Measurements from ENCODE around the gene CPEB1.

Gene CPEB1

DNA sequence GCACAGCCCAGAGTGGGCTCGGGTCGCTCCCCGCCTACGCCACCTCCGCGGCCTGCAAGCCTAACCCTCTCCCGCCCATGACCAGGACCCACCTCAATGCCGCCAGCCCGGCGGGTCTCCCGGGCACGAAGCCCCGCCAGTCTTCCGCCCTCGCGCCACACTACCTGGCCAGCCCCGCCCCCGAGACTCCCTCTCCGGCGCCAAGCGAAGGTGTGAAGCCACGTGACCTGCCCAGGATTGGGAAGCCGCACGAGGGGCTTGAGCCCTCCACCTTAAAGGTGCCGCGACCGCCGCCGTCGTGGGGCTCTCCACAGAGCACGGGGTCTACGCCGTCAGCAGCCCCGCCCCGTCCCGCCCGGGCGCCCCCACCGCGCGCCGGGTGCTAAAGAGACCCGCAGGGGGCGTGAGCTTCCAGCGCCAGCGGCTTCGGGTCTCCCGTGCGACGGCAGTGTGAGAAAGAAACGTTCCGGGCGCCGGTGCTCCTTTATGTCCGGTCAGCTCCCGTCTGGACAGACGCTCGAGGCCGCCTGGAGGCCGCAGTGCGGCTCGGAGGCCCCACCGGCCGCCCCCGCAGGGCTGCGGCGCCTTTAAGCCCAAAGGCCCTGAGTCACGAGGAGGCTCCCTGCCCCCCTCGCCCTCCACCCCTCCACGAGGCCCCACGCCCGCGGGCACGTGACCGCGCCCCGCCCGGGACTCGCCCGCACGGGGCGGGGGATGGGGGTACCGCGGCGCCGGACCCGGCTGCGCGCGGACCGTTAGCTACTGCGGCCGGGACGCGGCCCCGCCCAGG is at the start of gene CPEB1:
CPEB1 (minus strand) TSS at position 319 of the 790 bp plus-strand sequence. CDS start 18,904 bp downstream, outside the sequence.
- TF ChIP-seq, protein P1, sequence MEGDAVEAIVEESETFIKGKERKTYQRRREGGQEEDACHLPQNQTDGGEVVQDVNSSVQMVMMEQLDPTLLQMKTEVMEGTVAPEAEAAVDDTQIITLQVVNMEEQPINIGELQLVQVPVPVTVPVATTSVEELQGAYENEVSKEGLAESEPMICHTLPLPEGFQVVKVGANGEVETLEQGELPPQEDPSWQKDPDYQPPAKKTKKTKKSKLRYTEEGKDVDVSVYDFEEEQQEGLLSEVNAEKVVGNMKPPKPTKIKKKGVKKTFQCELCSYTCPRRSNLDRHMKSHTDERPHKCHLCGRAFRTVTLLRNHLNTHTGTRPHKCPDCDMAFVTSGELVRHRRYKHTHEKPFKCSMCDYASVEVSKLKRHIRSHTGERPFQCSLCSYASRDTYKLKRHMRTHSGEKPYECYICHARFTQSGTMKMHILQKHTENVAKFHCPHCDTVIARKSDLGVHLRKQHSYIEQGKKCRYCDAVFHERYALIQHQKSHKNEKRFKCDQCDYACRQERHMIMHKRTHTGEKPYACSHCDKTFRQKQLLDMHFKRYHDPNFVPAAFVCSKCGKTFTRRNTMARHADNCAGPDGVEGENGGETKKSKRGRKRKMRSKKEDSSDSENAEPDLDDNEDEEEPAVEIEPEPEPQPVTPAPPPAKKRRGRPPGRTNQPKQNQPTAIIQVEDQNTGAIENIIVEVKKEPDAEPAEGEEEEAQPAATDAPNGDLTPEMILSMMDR (conservative IDR thresholded peaks at IDR 0.05): no peak
- no peak for TF ChIP-seq ZFX (IDR thresholded peaks at IDR 0.05)
- H3K27ac ChIP-seq: no peak within 1 kb of the TSS

DNA sequence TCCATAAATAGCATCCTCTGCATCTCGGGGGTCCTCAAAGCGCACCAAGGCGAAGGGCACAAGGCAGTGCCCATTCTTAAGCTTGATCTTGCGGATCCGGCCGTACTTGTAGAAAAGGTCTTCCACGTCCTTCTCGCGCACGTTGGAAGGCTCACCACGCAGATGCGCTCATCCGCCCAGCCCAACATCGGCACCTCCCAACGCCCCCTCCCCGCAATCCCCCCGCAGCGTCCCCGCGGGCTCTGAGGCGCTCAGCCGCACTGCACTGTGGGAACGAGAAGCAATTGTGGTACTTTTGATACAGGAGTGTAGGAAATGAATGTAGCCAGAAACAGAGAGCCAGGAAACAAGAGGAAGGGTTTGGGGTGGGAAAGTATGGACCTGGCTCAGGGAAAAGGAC is 45.0 kb upstream of the CPEB1 start:
- H3K27ac ChIP-seq: no peak overlapping the region
- TF ChIP-seq, protein P1 (conservative IDR thresholded peaks at IDR 0.05): no peak
- TF ChIP-seq ZFX (IDR thresholded peaks at IDR 0.05): no peak

DNA sequence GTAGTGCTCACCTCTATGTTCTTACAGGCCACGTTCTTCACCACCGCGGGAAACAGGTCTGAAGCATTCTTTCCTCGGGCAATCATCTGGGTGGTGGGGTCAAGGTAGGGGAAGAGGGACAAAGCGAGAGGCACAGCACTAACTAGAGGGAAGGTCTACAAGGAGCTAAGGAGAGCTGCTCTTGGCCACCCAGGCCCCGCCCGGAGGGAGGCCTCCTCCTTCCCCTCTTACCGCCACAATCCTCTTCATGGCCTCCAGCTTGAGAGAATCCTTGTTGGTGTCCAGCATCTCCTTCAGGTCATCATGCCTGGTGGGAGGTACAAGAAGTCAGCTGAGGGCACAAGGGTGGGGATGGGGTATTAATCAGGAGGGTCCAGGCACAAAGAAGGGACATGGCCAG is 42.0 kb upstream of the CPEB1 start:
- no peak for TF ChIP-seq ZFX (IDR thresholded peaks at IDR 0.05)
- TF ChIP-seq, protein P1 (conservative IDR thresholded peaks at IDR 0.05): no peak
- H3K27ac ChIP-seq: no peak overlapping the region

DNA sequence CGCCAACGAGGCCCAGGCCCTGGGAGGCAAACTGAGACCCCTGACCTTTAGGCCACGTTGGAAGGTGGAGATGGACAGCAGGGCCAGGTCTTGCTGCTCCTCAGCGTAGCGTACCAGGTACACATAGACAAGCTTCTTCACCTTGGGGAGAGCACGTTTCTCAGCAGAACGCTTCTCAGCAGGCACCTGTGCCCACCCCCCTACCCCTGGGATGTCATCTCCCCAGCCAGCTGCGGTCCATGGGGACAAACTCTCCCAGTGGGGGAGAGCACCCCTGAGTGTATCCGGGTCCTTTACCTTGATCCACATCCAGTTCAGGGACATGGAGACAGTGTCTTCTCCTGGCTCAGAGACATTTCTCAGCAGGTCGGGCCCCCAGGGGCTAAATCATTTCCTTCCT is 41.5 kb upstream of the CPEB1 start:
- TF ChIP-seq, protein P1 (conservative IDR thresholded peaks at IDR 0.05): no peak
- no peak for TF ChIP-seq ZFX (IDR thresholded peaks at IDR 0.05)
- H3K27ac ChIP-seq: no peak overlapping the region

DNA sequence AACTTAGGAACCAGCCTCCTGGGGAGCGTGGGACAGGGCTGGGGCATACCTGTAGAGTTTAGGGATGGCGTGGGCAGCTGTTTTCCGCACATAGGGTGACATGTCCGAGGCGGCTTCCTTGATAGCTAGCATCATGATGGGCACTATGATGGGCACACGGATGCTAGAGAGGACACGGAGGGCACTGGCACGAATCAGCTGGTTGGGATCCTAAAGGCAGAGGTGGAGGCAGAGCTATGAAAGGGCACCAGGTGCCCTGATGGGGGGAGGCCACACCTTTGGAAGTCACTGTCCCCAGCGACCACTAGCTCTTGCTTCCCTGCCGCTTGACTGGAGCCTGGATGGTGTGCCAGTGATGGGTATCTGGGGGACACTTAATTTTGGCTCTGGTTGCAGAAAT is 34.2 kb upstream of the CPEB1 start:
- H3K27ac ChIP-seq: no peak overlapping the region
- TF ChIP-seq ZFX (IDR thresholded peaks at IDR 0.05): no peak
- TF ChIP-seq, protein P1 (conservative IDR thresholded peaks at IDR 0.05): no peak

DNA sequence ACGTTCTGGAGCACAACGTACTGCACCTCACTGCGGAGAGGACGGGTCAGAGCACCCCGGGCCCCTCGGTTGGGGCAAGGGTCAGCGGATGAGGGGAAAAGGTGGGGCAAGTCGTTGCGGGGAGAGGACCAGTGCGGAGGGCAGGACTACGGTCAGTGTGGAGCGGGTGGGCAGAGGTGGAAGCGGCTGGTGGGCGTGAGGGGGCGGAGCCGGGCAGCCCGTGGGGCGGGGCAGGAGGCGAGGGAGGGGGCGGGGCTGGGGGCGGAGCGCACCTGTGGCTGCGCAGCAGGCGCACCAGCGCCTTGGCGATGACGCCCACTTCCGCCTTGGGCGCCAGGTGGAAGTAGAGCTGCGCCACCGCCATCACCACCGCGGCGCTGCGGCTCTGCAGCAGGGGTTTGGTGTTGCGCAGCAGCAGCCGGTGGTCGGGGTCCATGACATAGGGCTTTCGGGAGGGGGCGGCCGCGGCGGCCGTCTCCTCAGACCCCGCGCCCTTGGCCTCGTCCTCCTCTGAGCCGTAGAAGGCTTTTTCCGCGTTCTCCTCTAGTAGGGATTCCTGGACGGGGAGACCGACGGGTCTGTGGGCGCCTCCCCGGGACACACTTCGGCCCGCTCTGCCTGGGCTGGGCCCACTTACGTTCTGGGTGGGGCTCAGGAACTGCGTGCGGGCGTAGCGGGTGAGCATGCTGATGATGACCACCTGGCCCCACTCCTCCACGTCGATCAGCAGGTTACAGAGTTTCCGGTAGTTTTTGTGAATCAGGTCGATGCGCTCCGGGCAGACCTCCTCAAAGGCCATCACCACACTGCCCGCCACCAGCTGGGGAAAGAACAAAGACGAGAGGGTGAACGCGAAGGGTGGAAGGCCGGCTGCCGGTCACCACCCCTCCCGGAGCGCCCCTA is 33.3 kb upstream of the CPEB1 start:
- H3K27ac ChIP-seq: peak overlapping the region; percentile 62
- TF ChIP-seq, protein P1 (conservative IDR thresholded peaks at IDR 0.05): peak; percentile 47
- no peak for TF ChIP-seq ZFX (IDR thresholded peaks at IDR 0.05)

All from C4-2B (cell line).